HG03139 (cell line): ENCODE results near the gene SH2B3.

Experiments used
- ATAC-seq: cut with Tn5 transposase; IDR thresholded peaks from one replicate; pipeline ENCODE4 v1.9.1; 2021; ENCODE audit not compliant: unreplicated experiment

Gene SH2B3

DNA sequence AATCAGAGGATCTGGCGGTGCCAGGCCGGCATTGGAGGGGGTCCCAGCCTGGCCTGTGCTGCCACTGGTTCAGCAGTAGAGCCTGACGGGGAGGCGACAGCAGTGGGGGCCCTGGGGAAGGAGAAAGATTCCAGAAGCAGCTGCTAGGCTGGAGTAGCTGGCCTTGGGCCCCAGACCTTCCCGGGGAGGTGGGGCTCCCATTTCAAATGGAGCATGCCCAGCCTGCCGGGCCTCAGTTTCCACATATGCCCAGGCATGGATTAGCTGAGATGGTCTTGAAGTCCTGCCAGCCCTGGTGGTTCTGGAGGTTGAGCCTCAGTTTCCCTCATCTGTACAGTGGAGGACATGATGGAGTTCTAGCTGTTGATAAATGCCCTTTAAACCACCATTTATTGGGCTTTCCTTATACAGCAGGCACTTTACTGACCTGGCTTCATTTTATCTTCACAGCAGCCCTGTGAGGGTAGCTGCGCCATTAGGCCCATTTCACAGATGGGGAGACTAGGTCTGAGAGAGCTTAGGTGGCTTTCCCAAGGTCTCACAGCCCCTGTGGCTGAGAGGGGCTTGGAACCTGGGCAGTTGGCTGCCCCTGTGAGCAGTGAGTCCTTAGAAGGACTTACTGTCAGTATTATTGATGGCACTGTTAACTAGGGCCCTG is 21.8 kb downstream of the SH2B3 start:
- no peak for ATAC-seq

DNA sequence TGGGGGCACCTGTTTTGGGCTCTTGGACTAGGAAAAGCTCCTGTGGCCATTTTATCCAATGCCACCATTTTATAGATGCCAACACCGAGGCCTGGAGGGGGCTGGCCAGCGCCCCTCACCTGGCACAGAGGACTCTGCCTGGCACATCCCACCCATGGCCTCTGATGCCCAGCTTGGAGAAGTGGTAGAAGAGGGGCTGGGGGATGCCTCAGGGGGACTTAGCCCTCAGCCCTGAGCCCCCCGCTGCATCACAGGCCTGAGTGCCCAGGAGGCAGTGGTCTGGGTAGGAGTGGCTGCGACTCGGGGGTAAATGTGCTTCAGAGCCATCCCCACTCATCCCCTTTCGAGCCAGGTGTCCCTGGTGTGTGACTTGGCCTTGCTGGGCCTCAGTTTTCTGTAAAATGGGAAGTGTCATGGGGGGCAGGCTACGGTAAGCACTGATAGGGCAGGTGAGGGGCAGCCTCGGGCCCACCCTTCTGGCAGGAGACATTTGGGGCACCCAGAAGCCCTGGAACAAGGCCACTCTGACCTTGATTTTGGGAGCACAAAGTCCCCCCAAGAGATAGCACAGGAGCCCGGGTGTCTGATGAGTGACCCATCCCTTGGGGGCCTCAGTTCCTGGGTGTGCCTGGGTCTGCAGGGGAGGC is 22.5 kb downstream of the SH2B3 start:
- no peak for ATAC-seq

DNA sequence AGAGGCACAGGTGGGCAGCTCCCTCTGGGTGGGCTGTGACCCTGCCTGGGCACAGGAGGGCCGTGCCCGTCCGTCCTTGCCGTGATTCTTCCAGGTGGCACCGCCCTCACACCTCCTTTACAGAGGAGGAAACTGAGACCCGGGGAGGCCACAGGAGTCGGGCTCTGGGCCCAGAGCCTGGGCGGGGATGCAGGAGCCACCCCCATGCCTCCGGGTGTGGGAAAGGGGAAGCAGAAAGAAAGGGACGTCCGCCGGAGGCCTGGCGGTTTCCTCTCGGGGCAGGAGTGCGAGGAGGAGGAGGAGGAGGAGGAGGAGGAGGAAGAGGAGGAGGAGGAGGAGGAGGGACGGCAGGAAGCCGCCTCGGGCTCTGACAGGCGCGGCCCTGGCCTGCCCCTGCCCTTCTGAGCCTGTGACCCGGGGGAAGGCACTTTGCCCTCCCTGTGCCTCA is 23.0 kb downstream of the SH2B3 start:
- no peak for ATAC-seq

DNA sequence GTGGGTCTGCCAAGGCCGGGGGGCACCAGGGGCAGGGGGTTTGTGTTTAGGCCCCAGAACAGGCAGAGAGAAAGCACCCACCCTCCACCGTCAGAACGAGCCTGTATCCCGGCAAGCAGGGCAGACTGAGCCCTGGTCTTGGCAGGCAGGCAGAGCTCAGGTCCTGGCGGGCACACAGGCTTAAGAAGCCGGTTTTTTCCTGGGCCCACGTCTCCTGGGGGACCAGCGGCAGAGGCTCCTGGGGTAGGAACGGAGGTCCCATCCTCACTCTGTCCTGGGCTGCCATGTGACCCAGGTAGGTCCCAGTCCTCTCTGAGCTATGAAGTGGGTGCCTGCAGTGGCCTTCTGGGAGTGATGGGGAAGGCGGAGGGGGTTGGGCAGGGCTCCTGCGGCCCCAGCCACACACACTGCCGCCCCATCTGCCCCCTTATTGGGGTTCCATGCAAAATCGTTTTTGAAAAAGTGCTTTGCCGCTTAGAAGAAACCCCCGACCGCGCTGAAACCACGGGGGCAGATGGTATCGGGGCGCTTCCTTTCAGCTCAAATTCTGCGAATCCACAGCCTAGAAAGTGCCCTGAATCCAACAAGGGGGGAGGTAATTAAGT is 24.2 kb downstream of the SH2B3 start:
- ATAC-seq: no peak

DNA sequence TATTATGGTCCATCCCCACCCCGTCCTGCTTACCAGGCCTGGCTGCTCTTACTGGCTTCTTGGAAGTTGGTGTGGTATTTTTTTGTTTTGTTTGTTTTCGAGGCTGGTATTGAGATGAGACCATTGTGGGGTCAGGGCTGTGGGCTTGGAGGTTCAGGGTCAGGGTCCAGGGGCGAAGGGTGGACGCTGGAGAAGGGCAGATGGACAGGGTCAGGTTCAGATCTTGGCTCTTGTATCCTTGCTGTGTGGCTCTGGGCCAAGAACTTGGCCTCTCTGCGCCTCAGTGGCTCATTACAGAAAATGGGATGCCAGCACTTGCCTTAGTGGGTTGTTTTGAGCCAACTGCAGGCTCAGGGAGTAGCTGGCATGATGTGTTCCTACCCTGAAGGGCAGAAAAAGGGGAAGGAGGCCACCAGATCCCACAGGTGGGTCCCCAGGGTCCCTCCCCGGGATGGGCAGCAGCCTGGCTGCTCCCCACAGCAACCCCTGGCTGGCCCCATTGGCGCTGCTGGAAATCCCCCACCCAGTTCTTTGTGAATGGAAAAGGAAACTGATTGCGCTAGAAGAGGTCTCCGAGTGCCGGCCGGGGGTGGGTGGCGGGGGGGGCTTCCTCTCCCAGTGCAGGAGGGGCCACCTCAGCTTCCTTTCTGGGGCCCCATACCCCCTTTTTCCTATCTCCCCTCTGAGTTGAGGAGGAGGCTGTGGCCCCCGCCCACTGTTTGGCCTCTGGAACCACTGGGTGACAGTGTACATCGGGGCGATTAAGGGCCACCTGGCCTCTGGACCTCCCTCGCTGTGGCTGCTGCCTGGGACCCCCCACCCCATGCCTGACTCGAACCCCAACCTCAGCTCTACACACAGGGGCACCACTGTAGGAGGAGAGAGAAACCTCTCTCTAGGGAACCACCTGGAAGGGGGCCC is 25.0 kb downstream of the SH2B3 start:
- ATAC-seq: no peak

DNA sequence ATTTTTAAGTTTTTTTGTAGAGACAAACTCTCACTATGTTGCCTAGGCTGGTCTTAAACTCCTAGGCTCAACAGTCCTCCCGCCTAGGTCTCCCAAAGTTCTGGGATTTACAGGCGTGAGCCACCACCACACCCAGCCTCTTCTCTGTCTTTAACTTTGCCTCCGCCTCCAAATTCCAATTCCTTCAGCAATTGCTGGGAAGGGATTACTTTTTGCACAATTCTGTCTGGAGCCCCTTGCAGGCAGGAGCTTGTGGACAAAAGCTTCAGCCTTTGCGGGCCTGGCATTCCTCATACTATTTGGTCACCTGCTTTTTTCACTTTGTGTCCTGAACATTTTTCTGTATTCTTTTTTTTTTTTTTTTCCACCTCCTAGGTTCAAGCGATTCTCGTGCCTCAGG is 26.0 kb downstream of the SH2B3 start:
- no peak for ATAC-seq

DNA sequence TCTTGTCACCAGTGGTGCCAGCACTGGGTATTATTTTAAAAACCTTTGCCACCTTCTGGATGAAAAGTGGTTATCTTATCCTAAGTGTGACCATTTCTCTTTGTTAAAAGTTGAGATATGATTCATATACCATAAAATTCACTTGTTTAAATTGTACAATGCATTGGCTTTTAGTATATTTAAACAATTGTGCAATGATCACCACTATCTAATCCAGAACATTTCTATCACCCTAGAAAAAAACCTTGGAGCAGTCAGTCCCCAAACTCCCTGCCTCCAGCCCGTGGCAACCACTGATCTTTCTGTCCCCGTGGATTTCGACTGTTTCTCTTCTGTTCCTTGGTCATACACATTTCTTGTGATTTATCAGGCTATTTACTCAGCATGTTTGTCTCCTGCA is 28.3 kb downstream of the SH2B3 start:
- ATAC-seq: no peak

DNA sequence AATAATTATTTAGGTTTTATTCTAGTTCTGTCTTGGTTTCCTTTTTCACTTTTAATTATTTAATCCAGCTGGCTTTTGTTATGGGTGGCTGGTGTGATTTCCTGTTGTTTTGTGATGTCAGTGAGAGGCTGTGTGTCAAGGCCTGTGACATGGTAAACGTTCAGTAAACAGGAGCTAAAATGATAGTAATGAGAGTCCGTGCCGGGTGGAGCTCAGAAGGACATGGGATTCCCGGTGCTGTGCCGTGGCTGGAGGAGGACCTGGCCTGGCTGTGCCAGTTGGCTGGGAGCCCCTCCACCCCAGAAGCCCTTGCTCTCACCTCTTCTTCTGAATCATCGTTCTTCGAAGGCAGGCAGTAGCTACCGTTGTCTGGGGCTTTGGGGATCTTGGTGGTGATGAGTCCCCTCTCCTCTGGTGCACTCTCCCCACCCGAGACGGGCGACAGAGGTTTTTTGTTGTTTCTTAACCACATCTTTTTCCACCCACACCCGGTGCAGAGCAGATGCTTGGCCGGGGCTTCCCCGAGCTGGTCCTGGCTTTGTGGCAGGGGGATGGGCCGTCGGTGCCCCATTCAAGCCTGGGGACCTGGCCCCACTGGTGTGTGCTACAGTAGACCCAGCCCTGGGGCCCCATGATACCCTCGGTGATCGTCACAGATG is 29.1 kb downstream of the SH2B3 start:
- peak; percentile 47 for ATAC-seq

DNA sequence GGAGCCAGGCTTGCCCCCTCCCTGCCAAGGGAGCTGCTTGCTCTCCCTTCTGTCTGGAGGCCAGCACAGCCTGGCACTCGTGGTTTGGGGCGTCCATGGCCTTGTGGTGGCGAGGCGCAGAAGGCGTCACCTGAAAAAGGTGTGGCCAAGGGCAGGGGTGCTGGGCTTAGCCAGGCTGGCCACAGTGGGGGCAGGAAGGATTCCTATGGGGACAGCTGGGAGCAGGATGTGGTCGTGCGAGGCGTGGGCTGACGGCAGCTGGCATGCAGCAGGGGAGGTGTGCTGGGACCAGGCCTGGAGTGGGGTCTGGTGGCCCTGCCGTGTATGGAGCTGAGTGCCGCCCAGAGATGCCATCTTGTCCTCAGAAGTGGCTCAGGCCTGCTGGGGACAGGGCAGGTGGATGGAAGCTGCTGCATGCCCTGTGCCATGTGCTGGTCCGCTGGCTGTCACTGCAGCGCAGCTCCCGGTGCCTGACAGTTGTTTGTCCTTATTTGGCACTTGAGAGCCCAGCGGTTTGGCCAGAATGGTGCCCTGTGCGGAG is 30.0 kb downstream of the SH2B3 start:
- no peak for ATAC-seq

DNA sequence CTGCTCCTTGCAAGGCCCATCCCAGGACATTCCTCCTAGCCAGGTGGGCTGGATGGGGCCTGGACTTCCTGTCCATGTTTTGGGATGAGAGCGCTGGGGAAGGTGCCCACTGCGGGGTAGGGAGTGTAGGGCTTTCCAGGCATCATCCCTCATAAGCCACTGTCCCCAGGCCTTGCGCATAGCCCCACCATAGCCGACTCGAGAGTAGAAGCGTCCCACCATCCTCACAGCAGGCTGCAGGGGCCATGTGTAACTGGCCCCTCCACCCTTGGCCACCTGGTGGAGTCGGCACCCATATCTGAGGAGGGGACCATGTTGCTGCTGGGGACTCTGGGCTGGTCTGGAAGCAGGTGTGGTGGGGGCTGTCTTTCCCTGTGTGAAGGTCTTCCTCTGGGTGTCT is 30.5 kb downstream of the SH2B3 start:
- no peak for ATAC-seq

DNA sequence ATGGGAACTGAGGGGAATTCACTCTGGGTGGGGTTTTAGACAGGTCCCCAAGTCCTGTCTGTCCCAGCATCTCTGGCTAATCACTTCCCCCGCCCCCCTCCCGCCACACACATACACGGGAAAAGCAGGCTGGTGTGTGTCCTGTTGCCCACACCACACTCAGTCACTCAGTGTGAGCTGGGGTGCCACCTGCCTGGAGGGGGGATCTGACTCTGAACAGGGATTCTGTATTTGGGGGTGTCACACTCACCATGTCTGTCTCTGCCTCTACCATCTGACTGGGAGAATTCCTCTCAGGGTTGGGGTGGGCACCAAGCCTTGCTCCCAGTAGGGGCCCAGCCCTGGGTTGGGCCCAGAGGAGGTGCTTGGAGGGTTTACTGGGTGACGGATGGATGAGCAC is 31.1 kb downstream of the SH2B3 start:
- ATAC-seq: no peak

DNA sequence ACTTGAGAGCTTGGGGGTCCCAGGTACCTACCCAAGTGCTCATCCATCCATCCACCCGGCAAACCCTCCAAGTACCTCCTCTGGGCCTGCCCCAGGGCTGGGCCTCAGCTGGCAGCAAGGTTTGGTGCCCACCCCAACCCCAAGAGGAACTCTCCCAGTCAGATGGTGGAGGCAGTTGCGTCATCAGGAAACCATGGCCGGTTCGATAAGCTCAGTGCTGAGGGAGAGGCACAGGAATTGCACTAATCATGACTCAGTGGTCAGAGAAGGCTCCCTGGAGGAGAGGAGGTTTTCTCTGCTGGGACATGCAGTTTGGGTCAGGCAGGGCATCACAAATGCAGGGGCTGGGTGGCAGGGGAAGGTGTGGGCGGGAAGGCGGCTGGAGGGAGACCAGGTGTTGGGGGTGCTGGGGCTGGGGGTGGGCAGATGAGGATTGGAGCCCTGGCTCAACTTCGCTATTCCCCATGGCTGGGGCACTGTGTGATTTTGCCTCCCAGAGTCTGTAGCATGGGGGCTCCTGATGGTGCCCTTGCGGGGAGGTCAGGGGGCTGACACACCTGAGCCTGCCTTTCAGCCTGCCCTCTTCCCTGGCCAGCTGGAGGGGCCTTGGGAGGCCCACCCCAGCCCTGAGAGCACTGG is 32.2 kb downstream of the SH2B3 start:
- ATAC-seq: no peak

DNA sequence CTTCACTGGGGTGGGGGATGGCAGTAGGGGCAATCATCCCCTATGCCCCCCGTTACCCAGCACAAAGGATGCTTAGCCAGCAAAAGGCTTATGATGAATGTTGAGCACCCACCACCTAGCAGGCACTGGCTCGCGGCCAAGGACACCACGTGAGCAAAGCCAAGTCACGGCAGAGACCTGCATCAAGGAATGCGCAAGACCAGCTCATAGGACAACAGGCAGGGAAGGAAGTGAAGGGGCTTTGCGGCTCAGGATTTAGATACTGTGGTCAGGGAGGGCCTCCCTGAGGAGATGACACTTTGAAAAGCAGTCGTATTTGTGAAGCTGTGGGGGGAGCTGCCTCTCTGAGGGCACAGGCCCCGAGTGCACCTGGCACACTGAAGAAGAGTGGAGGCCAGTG is 32.8 kb downstream of the SH2B3 start:
- no peak for ATAC-seq

DNA sequence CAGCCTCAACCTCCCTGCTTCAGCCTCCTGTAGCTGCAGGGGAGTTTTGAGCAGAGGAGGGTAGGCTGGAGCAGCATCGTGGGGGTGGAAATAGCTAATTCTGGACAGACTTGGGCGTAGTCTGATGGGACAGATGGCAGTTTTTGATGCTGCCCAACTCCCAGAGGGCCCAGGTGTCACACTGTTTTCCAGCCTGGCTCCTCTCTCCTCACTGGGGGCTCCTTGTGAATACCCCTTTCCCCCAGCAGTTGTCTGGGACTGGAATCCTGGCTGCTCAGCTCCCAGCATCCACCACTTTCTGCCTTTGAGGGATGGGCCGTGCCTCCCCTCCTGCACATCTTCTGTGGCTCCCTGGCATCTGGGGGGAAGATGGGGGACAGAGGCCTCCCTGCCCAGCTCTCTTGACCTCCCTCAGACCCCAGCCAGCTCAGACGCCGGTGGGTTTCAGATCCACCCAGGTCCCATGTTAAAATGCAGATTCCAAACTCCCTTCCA is 34.0 kb downstream of the SH2B3 start:
- no peak for ATAC-seq

DNA sequence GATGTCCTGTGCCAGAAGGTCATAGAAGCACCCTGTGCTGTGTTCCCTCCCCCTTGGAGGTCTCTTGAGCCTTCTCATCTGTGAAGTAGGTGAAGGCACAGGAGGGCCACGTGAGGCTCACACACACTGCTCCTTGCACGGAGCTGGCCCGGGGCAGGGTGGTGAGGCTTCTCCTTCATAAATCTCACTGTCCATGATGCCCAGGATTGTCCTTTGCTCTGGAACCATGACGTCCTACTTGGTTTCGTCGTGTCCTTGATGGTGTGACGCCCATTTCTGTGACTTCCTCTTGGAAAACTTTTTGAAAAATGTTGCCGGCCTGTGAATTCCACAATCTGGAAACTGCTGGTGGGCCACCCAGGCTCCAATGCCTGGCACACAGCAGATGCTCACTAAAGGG is 34.4 kb downstream of the SH2B3 start:
- no peak for ATAC-seq

DNA sequence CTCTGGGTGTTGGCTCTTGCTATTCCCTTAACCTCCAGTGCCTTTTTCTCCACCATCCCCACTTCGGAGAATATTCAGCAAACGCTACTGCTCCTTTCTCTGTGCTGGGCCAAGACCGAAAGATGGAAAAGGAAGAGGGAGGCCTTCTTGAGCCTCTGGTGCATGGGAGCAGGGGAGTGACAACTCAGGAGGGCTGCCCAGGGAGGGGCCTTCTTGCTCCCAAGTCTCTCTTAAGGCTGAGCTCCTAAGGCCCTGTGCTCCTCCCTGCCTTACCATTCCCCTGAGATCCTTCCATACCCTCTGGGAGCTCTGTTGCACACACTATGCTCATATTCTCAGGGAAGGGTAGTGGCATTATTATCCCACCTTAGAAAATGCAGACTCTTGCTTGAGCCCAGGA is 34.9 kb downstream of the SH2B3 start:
- no peak for ATAC-seq

DNA sequence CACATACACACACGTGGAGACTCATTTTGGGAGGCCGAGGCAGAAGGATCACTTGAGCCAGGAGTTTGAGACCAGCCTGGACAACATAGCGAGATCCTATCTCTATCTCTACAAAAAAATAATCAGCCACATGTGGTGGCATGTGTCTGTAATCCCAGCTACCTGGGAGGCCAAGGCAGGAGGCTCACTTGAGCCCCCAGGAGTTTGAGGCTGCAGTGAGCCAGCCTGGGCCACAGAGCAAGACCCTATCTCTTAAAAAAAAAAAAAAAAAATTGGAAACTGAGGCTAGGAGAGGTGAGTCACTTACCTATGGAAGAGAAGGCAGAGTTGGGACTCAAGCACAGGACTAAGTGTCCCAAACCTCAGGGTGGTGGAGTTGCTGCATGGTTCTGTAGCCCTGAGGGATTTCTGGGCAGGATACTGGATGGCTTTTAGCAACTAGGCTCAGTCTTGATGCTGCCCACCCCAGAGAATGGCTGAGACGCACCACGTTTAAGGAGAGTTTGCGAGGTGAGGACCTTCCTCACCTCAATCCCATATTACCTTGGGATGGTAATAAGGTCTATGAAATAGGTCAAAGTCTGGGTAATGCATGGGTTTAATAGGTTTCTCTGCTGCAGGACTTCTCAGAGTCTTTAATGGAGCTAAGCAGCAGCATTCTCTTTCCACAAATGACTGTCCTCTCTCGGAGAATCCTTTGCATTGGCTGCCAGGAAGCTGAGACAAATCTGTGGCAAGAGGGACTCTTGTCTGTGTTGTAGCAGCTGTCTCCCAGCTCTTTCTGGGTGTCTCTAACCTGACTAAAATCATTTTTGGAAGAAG is 35.6 kb downstream of the SH2B3 start:
- ATAC-seq: no peak

DNA sequence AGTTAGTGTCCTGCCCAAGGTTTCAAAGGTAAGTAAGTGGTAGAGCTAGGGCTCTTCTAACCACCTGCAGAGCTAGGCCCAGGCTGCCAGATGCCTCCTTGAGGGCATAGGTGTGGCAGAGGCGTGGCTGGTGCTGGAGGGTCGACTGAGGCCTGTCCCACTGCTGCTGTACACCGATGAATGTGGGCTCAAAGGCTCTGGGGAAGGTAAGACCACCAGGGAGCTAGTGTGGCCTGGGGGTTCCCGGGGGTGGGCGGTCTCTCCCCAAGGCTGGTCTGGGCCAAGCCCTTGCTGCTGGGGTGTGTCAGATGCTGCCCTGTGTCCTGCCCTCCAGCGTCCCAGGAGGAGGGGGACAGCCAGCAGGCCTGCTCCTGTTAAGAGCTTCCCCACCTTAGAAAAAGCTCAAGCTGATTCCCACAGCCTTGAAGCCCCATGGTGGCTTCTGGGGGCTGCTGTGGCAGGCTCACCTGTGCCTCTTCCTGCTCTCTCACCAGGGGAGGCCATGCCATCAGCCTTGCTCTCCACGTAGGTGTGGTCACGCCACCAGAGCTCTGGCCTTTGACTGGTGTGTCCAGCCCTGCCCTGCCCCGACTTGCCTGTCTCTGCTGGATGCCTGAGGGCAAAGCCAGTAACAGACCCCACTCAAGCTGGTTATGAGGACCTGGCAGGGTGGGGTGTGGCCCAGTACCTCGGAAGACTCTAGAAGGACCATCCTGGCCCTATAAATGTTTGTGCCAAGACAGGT is 36.8 kb downstream of the SH2B3 start:
- ATAC-seq: no peak

DNA sequence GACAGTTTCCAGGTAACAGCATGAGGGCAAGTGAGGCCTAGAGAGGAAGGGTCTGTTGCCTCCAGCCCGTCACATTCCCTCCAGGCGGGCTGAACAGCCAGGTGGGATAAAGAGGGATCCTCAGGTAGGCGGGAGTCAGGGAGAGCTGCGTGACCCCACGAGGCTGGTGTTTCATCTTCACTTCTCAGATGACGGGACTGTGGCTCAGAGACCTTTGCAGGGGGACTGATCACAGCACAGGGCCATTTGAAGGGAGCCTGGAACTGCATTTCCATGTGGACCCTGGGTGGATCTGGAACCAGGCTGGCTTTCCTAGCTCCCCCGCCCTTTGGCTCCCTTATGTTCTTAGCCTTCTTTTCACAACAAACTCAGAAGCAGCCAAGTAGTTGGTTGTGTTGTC is 37.4 kb downstream of the SH2B3 start:
- ATAC-seq: no peak
